HL-60 (cell line): ENCODE results near the gene RAB34.

Experiments used
- DNase-seq, 2 experiments: peaks; one replicate each; pipeline ENCODE4 v3.0.0-alpha.2; 2010 to 2020; ENCODE audit warnings: low read depth in 1 of 2, low spot score in 1 of 2
- H3K27ac ChIP-seq: fragments of 250-450 bp; sonication (Bioruptor Pico); replicated peaks from 2 replicates; pipeline ENCODE4 v1.5.1; 2020; ENCODE audit warnings: mild to moderate bottlenecking, moderate library complexity
- H3K27me3 ChIP-seq: fragments of 250-450 bp; sonication (Bioruptor Pico); 2 replicates; pipeline ENCODE4 v1.5.1; 2021; ENCODE audit warnings: mild to moderate bottlenecking, moderate library complexity; ENCODE audit not compliant: insufficient read depth, poor library complexity, severe bottlenecking
- H3K4me3 ChIP-seq: replicated peaks from 2 replicates; pipeline ENCODE4 v1.5.1; 2011; ENCODE audit warnings: mild to moderate bottlenecking, control low read depth, low read length; ENCODE audit not compliant: insufficient read depth
- GABPA ChIP-seq: IDR thresholded peaks from 2 replicates; pipeline ENCODE4 v1.6.1; 2012; ENCODE audit warnings: low read depth
- POLR2AphosphoS5 ChIP-seq: IDR thresholded peaks from 2 replicates; pipeline ENCODE4 v1.6.1; 2012; ENCODE audit warnings: low read depth
- SPI1 ChIP-seq: IDR thresholded peaks from 2 replicates; pipeline ENCODE4 v1.6.1; 2012; ENCODE audit warnings: low read depth, mild to moderate bottlenecking, borderline replicate concordance
- TF ChIP-seq, protein P1 (sequence below): IDR thresholded peaks from one replicate; pipeline ENCODE4 v1.5.1; 2011; ENCODE audit warnings: low read length, control low read depth, inconsistent platforms; ENCODE audit not compliant: insufficient read depth
- TF ChIP-seq, protein P2 (sequence below): IDR thresholded peaks from 2 replicates; pipeline ENCODE4 v1.6.1; 2012; ENCODE audit warnings: low read depth; ENCODE audit not compliant: insufficient replicate concordance

The RAB34 gene

DNA sequence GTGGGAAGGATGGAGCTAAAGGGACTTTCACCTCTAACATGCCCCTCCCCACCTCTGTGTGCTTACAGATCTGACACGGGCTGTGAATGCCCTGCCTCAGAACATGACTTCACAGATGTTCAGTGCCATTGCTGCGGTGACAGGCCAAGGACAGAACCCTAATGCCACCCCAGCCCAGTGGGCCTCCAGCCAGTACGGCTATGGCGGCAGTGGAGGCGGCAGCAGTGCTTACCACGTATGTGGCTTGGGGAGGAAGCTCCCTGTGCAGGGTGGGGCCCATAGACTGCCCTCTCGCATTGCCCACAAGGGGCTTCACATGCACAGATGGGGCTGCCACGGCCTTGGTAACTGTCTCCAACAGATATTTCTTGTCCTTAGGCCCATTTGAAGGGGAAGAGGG, 17.4 kb downstream of the RAB34 start:
- Histone ChIP-seq H3K4me3 (no peak overlapping the region), H3K27me3 (no peaks in the 10 kb centered on the region), H3K27ac (no peak overlapping the region)
- TF ChIP-seq SPI1 (no peak), GABPA (no peak), POLR2AphosphoS5 (no peak)
- TF ChIP-seq, protein P1, sequence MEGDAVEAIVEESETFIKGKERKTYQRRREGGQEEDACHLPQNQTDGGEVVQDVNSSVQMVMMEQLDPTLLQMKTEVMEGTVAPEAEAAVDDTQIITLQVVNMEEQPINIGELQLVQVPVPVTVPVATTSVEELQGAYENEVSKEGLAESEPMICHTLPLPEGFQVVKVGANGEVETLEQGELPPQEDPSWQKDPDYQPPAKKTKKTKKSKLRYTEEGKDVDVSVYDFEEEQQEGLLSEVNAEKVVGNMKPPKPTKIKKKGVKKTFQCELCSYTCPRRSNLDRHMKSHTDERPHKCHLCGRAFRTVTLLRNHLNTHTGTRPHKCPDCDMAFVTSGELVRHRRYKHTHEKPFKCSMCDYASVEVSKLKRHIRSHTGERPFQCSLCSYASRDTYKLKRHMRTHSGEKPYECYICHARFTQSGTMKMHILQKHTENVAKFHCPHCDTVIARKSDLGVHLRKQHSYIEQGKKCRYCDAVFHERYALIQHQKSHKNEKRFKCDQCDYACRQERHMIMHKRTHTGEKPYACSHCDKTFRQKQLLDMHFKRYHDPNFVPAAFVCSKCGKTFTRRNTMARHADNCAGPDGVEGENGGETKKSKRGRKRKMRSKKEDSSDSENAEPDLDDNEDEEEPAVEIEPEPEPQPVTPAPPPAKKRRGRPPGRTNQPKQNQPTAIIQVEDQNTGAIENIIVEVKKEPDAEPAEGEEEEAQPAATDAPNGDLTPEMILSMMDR = no peak
- TF ChIP-seq, protein P2, sequence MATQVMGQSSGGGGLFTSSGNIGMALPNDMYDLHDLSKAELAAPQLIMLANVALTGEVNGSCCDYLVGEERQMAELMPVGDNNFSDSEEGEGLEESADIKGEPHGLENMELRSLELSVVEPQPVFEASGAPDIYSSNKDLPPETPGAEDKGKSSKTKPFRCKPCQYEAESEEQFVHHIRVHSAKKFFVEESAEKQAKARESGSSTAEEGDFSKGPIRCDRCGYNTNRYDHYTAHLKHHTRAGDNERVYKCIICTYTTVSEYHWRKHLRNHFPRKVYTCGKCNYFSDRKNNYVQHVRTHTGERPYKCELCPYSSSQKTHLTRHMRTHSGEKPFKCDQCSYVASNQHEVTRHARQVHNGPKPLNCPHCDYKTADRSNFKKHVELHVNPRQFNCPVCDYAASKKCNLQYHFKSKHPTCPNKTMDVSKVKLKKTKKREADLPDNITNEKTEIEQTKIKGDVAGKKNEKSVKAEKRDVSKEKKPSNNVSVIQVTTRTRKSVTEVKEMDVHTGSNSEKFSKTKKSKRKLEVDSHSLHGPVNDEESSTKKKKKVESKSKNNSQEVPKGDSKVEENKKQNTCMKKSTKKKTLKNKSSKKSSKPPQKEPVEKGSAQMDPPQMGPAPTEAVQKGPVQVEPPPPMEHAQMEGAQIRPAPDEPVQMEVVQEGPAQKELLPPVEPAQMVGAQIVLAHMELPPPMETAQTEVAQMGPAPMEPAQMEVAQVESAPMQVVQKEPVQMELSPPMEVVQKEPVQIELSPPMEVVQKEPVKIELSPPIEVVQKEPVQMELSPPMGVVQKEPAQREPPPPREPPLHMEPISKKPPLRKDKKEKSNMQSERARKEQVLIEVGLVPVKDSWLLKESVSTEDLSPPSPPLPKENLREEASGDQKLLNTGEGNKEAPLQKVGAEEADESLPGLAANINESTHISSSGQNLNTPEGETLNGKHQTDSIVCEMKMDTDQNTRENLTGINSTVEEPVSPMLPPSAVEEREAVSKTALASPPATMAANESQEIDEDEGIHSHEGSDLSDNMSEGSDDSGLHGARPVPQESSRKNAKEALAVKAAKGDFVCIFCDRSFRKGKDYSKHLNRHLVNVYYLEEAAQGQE = no peak
- DNase-seq = no peak

DNA sequence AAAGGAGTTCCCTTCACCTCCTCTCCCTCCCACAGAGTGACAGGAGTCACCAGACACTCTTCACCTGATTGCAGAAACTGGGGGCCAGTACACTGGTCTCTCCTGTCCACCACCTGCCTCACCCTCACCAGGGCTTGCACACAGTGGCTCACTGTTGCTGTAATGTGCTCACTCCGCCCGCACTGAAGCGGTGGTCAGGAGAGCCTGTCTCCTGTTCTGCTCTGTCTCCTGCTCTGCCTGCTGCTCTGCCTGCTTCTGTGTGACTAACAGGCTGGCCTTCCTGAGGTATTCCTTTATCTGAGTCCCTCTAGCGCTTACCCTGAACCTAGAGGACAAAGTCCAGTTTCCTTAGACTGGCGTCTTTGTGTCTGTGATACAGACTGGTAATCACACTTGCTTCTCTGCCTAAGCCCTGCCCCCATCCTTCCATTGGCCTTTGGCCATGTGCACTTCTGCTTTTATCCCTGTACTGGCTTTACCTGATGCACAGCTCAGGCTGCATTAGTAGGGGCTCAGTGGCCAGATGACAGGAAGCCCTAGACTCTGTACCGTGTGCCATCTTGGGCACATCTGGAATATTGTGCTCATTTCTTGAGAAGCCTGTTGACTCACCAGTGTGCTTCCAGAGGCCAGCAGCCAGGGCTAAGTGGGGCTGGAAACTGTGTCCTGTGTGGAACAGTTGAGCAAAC, 19.3 kb downstream of the RAB34 start:
- H3K27ac ChIP-seq = no peak overlapping the region
- TF ChIP-seq SPI1 (peak; percentile 88), POLR2AphosphoS5 (no peak)
- DNase-seq = peak in 1 of 2 experiments; percentile 39
- no peaks in the 10 kb centered on the region for H3K27me3 ChIP-seq
- H3K4me3 ChIP-seq = no peak overlapping the region

DNA sequence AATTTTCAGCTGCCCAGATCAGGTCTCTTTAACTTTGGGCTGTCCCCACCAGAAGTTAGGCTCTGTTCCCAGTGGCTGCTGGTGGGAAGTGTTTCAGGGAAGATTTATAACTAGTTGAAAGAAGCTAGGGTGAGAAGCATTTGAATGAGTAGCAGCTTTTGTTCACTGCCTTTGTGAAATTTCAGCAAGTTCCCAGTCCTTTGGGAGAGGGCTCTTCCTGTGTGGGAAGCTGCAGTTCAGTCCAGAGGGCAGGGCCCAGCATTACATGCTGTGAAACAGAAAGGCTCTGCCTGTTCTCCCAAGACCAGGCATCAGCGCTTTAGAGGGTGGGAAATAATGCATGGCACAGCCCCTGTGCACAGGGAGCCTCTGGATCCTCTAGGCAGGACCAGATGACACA, 23.8 kb downstream of the RAB34 start:
- TF ChIP-seq POLR2AphosphoS5 = no peak
- no peak for DNase-seq
- Histone ChIP-seq H3K27me3 (no peaks in the 10 kb centered on the region), H3K4me3 (no peak overlapping the region), H3K27ac (no peak overlapping the region)

DNA sequence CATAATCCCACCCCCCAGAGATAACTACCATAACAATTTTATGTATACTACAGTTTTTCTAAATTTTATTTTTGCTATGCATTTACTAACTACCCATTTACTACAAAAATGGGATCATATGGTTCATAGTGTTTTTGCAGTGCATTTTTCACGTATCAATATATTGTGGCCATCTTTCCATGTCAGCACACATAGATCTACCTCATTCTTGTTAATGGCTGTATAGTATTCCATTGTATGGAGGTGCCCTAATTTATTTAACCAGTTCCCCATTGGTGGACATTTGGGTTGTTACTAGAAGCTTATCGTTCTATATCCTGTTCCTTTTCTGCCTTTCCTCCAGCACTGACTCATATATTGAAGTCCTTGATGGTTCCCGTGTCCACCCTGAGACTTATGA, 28.7 kb downstream of the RAB34 start:
- Histone ChIP-seq H3K27ac (no peak overlapping the region), H3K27me3 (no peaks in the 10 kb centered on the region), H3K4me3 (no peak overlapping the region)
- no peak for TF ChIP-seq POLR2AphosphoS5
- TF ChIP-seq SPI1 = no peak
- TF ChIP-seq, protein P2 = no peak
- no peak for TF ChIP-seq GABPA
- TF ChIP-seq, protein P1 = no peak
- DNase-seq = no peak

DNA sequence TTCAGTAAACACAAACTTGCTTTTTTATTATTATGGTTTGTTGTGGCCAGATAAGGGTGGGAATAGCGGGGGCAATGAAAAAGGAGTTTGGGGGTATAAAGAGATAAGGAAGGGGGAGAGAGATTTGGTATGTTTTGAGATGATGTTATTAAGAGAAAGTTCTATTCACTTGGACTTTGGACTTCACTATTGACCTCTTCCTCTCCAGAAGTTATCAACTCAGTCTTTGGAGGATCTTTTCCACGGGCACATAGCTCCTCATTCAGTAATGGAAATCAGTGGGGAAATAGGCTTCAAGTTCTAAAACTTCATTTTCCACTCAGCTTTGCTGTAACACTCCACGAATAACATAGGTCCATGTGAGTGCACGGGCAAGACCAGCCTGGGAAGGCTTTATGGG, 29.2 kb downstream of the RAB34 start:
- H3K27me3 ChIP-seq = no peaks in the 10 kb centered on the region
- TF ChIP-seq, protein P1 = no peak
- TF ChIP-seq, protein P2 = no peak
- no peak for TF ChIP-seq POLR2AphosphoS5
- no peak for TF ChIP-seq SPI1
- TF ChIP-seq GABPA = no peak

More for the DNA sequence above, 29.2 kb downstream of the RAB34 start:
- H3K4me3 ChIP-seq = no peak overlapping the region
- no peak overlapping the region for H3K27ac ChIP-seq
- no peak for DNase-seq
